ENCODE measurements around the gene HERC2. TPM values are rescaled to one million over a fixed set of nuclear protein-coding genes. Genes with fewer than 3 reads are reported as not detected.
"Not testable (repeated sequence)": the region's sequence is repeated elsewhere in the genome, so short reads cannot be mapped to it uniquely, and the experiment has no call there.

The HERC2 gene
- total and polyA plus RNA-seq, 2 of the 4 experiments (the other 2 are of a cell fraction), result 20.8 to 28.9 TPM

GRCh38 chr15:28227303-28227702 is 94.7 kb downstream of the HERC2 start:
- POLR2A ChIA-PET (ENCODE audit: unreplicated experiment); dilution Hi-C loops (cut with HindIII; ENCODE audit: low sequenced_read_pairs, unreplicated experiment); H3K4me2 ChIP-seq (ENCODE audit: low read depth, low read length); ATAC-seq (ENCODE audit: low read depth); H3K9me3 ChIP-seq (ENCODE audit: control insufficient read depth, insufficient read depth, low read length); H2BK15ac ChIP-seq (ENCODE audit: low read depth, low read length); H3K18ac ChIP-seq (ENCODE audit: low read depth, low read length); H3K9ac ChIP-seq (ENCODE audit: low read depth, low read length); H3K4me1 ChIP-seq (ENCODE audit: control insufficient read depth, insufficient read depth, low read length); H3K23ac ChIP-seq (ENCODE audit: low read depth, low read length); BruUV-seq (replicated peaks); H3K56ac ChIP-seq (ENCODE audit: extremely low read depth, insufficient read depth, low read length); H4K8ac ChIP-seq (ENCODE audit: low read depth in 2 of 2, low read length in 2 of 2); H3K14ac ChIP-seq (replicated peaks; ENCODE audit: low read depth, low read length); DNase-seq; H3K4ac ChIP-seq (ENCODE audit: low read depth, low read length); H4K5ac ChIP-seq (ENCODE audit: low read depth, low read length); H2BK120ac ChIP-seq (ENCODE audit: low read depth, low read length); H2AK5ac ChIP-seq (ENCODE audit: low read depth, low read length); H3K4me3 ChIP-seq (ENCODE audit: insufficient read depth, low read depth, low read length); H4K91ac ChIP-seq (ENCODE audit: insufficient read depth, low read depth, low read length); intact Hi-C loops (cut with micrococcal nuclease); H3K27ac ChIP-seq (ENCODE audit: insufficient read depth, low read length); H2AK9ac ChIP-seq (replicated peaks; ENCODE audit: low read depth, low read length, poor library complexity); H2AFZ ChIP-seq (replicated peaks; ENCODE audit: low read length, poor library complexity); H3K9me1 ChIP-seq (ENCODE audit: insufficient read depth, low read length); H2BK5ac ChIP-seq (ENCODE audit: low read depth, low read length, poor library complexity, severe bottlenecking); H4K20me1 ChIP-seq (ENCODE audit: insufficient read depth, low read length); in situ Hi-C loops (cut with MboI; ENCODE audit: low sequenced_read_pairs); H3K27me3 ChIP-seq (ENCODE audit: control insufficient read depth, insufficient read depth, low read length); H2BK20ac ChIP-seq (ENCODE audit: low read depth, low read length); H3K79me1 ChIP-seq (ENCODE audit: low read depth in 1 of 2, low read length in 2 of 2); CTCF ChIA-PET: not testable (repeated sequence)
- H3K36me3 ChIP-seq (ENCODE audit: control insufficient read depth, insufficient read depth, low read length), result peaks cover 18% of the 10 kb centered on the region
- TF ChIP-seq CTCF (conservative IDR thresholded peaks at IDR 0.05; ENCODE audit: low read depth, low read length), result peak; percentile 19; the same call in 1 of the 2 replicates
- no CpG with 5 or more reads among the region's 1 CpG for WGBS, 2 experiments (ENCODE audit: extremely low coverage in 2 of 2, insufficient read length in 1 of 2)

GRCh38 chr15:28222612-28223011 is 99.4 kb downstream of the HERC2 start:
- H2BK5ac ChIP-seq (ENCODE audit: low read depth, low read length, poor library complexity, severe bottlenecking); H2AK5ac ChIP-seq (ENCODE audit: low read depth, low read length); H3K14ac ChIP-seq (replicated peaks; ENCODE audit: low read depth, low read length); H2BK120ac ChIP-seq (ENCODE audit: low read depth, low read length); H3K9me3 ChIP-seq (ENCODE audit: control insufficient read depth, insufficient read depth, low read length); in situ Hi-C loops (cut with MboI; ENCODE audit: low sequenced_read_pairs); H4K5ac ChIP-seq (ENCODE audit: low read depth, low read length); H3K9ac ChIP-seq (ENCODE audit: low read depth, low read length); H3K79me1 ChIP-seq (ENCODE audit: low read depth in 1 of 2, low read length in 2 of 2); H3K27ac ChIP-seq (ENCODE audit: insufficient read depth, low read length); H4K8ac ChIP-seq (ENCODE audit: low read depth in 2 of 2, low read length in 2 of 2); dilution Hi-C loops (cut with HindIII; ENCODE audit: low sequenced_read_pairs, unreplicated experiment); H3K27me3 ChIP-seq (ENCODE audit: control insufficient read depth, insufficient read depth, low read length); DNase-seq; H2AK9ac ChIP-seq (replicated peaks; ENCODE audit: low read depth, low read length, poor library complexity); ATAC-seq (ENCODE audit: low read depth); H2BK15ac ChIP-seq (ENCODE audit: low read depth, low read length); H3K4ac ChIP-seq (ENCODE audit: low read depth, low read length); H3K23ac ChIP-seq (ENCODE audit: low read depth, low read length); H3K4me3 ChIP-seq (ENCODE audit: insufficient read depth, low read depth, low read length); CTCF ChIA-PET; BruUV-seq (replicated peaks); H2BK20ac ChIP-seq (ENCODE audit: low read depth, low read length); H3K18ac ChIP-seq (ENCODE audit: low read depth, low read length); intact Hi-C loops (cut with micrococcal nuclease); H3K4me2 ChIP-seq (ENCODE audit: low read depth, low read length); H2AFZ ChIP-seq (replicated peaks; ENCODE audit: low read length, poor library complexity); H4K20me1 ChIP-seq (ENCODE audit: insufficient read depth, low read length); POLR2A ChIA-PET (ENCODE audit: unreplicated experiment); H3K56ac ChIP-seq (ENCODE audit: extremely low read depth, insufficient read depth, low read length); H4K91ac ChIP-seq (ENCODE audit: insufficient read depth, low read depth, low read length); H3K4me1 ChIP-seq (ENCODE audit: control insufficient read depth, insufficient read depth, low read length); H3K9me1 ChIP-seq (ENCODE audit: insufficient read depth, low read length): not testable (repeated sequence)
- 97% methylated on average over 5 of the region's 7 CpGs; no CpG with 5 or more reads in 1 of the 2 experiments for WGBS, 2 experiments (ENCODE audit: extremely low coverage in 2 of 2, insufficient read length in 1 of 2)
- H3K36me3 ChIP-seq (ENCODE audit: control insufficient read depth, insufficient read depth, low read length), result peaks cover 23% of the 10 kb centered on the region
